HEK293T (cell line): ENCODE data around the gene KANK3.

Source experiments
- CTCF ChIA-PET: fragments of 350-600 bp; formaldehyde crosslinking; extraction: SDS; loops from one replicate; lab custom pipeline; 2021; ENCODE audit warnings: antibody characterized with exemption, inconsistent platforms; lab: Yijun Ruan, JAX
- POLR2A ChIA-PET: fragments of 350-600 bp; formaldehyde crosslinking; extraction: SDS; loops from one replicate; lab custom pipeline; 2020; ENCODE audit warnings: antibody characterized with exemption, inconsistent platforms; lab: Yijun Ruan, JAX
- DNase-seq: peaks from one replicate; pipeline ENCODE4 v3.0.0; 2012; ENCODE audit warnings: mixed read lengths; ENCODE audit errors: extremely low spot score
- ARNT ChIP-seq: fragments of 450-650 bp; IDR thresholded peaks from 2 replicates; pipeline ENCODE4 v1.6.1; 2017; ENCODE audit warnings: mild to moderate bottlenecking
- BHLHE40 ChIP-seq: fragments of 450-650 bp; IDR thresholded peaks from 2 replicates; pipeline ENCODE4 v1.6.1; 2016; ENCODE audit warnings: mild to moderate bottlenecking, moderate library complexity, borderline replicate concordance
- CTBP1 ChIP-seq: fragments of 450-650 bp; IDR thresholded peaks from 2 replicates; pipeline ENCODE4 v1.6.1; 2016; ENCODE audit warnings: borderline replicate concordance
- ELF4 ChIP-seq: fragments of 450-650 bp; IDR thresholded peaks from 2 replicates; pipeline ENCODE4 v1.6.1; 2017; ENCODE audit warnings: antibody characterized with exemption
- FOXA1 ChIP-seq: fragments of 450-650 bp; IDR thresholded peaks from 2 replicates; pipeline ENCODE4 v1.6.1; 2016; ENCODE audit warnings: mild to moderate bottlenecking
- FOXK2 ChIP-seq: fragments of 450-650 bp; IDR thresholded peaks from 2 replicates; pipeline ENCODE4 v1.6.1; 2016; ENCODE audit warnings: mild to moderate bottlenecking
- FOXM1 ChIP-seq: fragments of 450-650 bp; IDR thresholded peaks from 2 replicates; pipeline ENCODE4 v1.6.1; 2017; ENCODE audit warnings: mild to moderate bottlenecking, borderline replicate concordance
- HDGF ChIP-seq: fragments of 450-650 bp; IDR thresholded peaks from 2 replicates; pipeline ENCODE4 v1.6.1; 2017; ENCODE audit warnings: antibody characterized with exemption, borderline replicate concordance
- L3MBTL2 ChIP-seq: fragments of 450-650 bp; conservative IDR thresholded peaks from 2 replicates; pipeline ENCODE4 v1.6.1; 2016; ENCODE audit warnings: mild to moderate bottlenecking
- LEF1 ChIP-seq: fragments of 450-650 bp; IDR thresholded peaks from 2 replicates; pipeline ENCODE4 v1.6.1; 2017; ENCODE audit warnings: mild to moderate bottlenecking, borderline replicate concordance
- NFRKB ChIP-seq: fragments of 450-650 bp; IDR thresholded peaks from 2 replicates; pipeline ENCODE4 v1.6.1; 2016; ENCODE audit warnings: mild to moderate bottlenecking, moderate library complexity
- PKNOX1 ChIP-seq: fragments of 450-650 bp; IDR thresholded peaks from 2 replicates; pipeline ENCODE4 v1.6.1; 2016
- SP1 ChIP-seq: fragments of 450-650 bp; IDR thresholded peaks from 2 replicates; pipeline ENCODE4 v1.6.1; 2017
- SUZ12 ChIP-seq: fragments of 450-650 bp; IDR thresholded peaks from 2 replicates; pipeline ENCODE4 v1.6.1; 2016; ENCODE audit warnings: mild to moderate bottlenecking
- TARDBP ChIP-seq: fragments of 450-650 bp; IDR thresholded peaks from 2 replicates; pipeline ENCODE4 v1.6.1; 2016
- ZNF384 ChIP-seq: fragments of 450-650 bp; IDR thresholded peaks from 2 replicates; pipeline ENCODE4 v1.6.1; 2016

The KANK3 gene

GRCh38 chr19:8373867-8374813 is 31.1 kb upstream of the KANK3 start:
- DNase-seq: no peak
- ChIA-PET CTCF (no interaction called here), POLR2A (no interaction called here)
- no peak for TF ChIP-seq BHLHE40
- no peak for TF ChIP-seq SUZ12
- no peak for TF ChIP-seq FOXM1
- TF ChIP-seq ELF4: no peak
- no peak for TF ChIP-seq NFRKB
- TF ChIP-seq HDGF: no peak
- no peak for TF ChIP-seq L3MBTL2
- no peak for TF ChIP-seq ZNF384
- no peak for TF ChIP-seq TARDBP
- TF ChIP-seq LEF1: no peak
- no peak for TF ChIP-seq FOXA1
- TF ChIP-seq CTBP1: no peak
- no peak for TF ChIP-seq SP1
- TF ChIP-seq PKNOX1: no peak
- TF ChIP-seq ARNT: no peak
- no peak for TF ChIP-seq FOXK2

- POLR2A ChIA-PET: no interaction called here
- CTCF ChIA-PET: interaction anchor here (0.6 kb wide), 1 partner anchor 347 kb away, joined by 3 read pairs; no protein-coding TSS in a partner anchor
These were observed 28.1 kb upstream of the KANK3 start for GRCh38 chr19:8371011-8371804.

DNA sequence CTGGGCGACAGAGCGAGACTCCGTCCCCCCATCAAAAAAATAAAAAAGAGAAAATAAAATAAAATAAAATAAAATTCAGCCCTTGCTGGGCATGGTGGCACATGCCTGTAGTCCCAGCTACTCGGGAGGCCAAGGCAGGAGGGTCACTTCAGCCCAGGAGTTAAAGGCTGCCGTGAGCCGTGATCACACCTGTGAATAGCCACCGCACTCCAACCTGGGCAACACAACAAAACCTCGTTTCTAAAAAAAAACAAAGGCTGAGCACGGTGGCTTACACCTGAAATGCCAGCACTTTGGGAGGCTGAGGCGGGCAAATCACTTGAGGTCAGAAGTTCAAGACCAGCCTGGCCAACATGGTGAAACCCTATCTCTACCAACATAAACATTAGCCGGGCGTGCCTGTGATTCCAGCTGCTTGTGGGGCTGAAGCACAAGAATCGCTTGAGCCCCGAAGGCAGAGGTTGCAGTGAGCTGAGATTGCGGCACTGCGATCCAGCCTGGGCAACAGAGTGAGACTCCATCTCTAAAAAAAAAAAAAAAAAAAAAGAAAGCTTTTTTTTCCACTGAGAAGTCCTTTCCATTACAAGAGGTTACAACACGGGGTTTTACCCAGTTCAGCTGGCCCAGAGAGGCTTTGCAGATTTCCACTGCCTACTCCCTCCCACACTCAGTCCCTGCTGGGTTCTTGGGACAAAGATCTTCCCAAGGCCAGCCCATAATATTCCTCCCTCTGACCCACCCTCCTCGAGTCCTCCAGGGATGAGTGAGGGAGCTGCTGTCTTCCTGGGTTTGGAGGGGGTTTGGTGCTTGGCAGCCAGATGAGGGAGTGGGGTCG is 27.3 kb upstream of the KANK3 start:
- DNase-seq: no peak
- TF ChIP-seq ZNF384: 0 out of 2 replicates have a peak, but pooled peaks have one; percentile 20
- no peak for TF ChIP-seq FOXA1
- CTCF ChIA-PET: interaction anchor here (0.6 kb wide), 1 partner anchor 346 kb away, joined by 3 read pairs; no protein-coding TSS in a partner anchor
- POLR2A ChIA-PET: interaction anchor here (0.6 to 0.7 kb wide), 2 partner anchors 8 to 20 kb away, joined by 3 read pairs; partner anchors contain the start of gene RAB11B

More at GRCh38 chr19:8371011-8371804, 28.1 kb upstream of the KANK3 start:
- TF ChIP-seq PKNOX1: no peak
- TF ChIP-seq ARNT: no peak
- TF ChIP-seq FOXA1: no peak
- no peak for TF ChIP-seq ELF4
- no peak for TF ChIP-seq NFRKB
- TF ChIP-seq L3MBTL2: no peak
- DNase-seq: no peak

DNA sequence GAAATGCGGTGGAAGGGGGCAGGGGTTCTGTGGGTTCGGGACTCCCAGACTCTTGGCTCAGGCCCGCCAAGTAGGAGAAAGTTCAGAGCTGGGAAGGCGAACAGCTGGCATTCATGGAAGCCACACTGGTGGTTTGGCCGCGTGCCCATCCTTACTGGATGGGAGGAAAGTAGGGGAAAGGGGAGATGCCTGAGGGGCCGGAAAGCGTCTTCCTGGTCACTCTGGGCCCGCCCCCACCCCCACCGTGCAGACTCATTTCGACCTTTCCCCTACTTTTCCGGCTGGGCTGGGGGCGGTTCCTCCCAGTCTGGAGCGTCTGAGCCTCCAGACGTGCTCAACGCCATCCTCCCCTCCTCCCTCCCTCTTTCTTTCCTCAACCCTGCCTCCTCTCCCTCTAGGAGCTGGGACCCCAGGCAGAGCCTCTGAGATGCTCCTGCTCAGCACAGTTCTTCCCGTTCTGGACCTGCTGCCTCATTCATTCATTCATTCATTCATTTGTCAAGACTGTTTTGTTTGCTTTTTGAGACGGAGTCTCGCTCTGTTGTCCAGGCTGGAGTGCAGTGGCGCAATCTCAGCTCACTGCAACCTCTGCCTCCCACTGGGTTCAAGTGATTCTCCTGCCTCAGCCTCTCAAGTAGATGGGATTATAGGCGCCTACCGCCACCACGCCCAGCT is 24.4 kb upstream of the KANK3 start:
- CTCF ChIA-PET: interaction anchor here (0.6 to 1.3 kb wide), 2 partner anchors 13 to 112 kb away, joined by 4 to 5 read pairs; no protein-coding TSS in a partner anchor
- POLR2A ChIA-PET: interaction anchor here (1.4 kb wide), 1 partner anchor 23 kb away, joined by 4 read pairs; the partner anchor contains the start of gene RAB11B
- TF ChIP-seq FOXK2: no peak
- TF ChIP-seq SP1: no peak
- TF ChIP-seq LEF1: no peak
- TF ChIP-seq FOXM1: no peak
- no peak for TF ChIP-seq TARDBP
- peak; percentile 45 for DNase-seq

GRCh38 chr19:8366961-8367326 is 23.9 kb upstream of the KANK3 start:
- peak; percentile 5 for DNase-seq
- no peak for TF ChIP-seq L3MBTL2
- TF ChIP-seq TARDBP: no peak
- POLR2A ChIA-PET: interaction anchor here (1.4 kb wide), 1 partner anchor 23 kb away, joined by 4 read pairs; the partner anchor contains the start of gene RAB11B
- CTCF ChIA-PET: interaction anchor here (1.3 kb wide), 1 partner anchor 13 kb away, joined by 5 read pairs; no protein-coding TSS in a partner anchor

DNA sequence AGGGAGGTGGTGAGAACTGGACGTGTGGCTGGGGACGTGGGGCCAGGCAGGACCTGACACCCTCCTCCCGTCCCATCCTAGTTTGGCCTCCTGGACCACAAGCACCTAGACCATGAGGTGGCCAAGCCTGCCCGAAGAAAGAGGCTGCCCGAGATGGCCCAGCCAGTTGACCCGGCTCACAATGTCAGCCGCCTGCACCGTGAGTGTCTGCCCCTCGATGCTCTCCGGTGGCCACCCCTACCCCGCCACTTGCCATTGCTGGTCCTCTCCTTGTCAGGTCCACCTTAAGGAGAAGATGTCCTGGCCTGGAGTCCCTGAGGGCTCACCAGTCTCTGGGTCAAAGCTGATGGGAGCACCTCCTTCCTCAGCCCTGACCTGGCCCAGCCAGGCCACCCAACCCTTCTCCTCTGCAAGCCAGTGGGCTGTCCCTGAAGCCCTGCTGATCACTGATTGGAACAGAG is 23.1 kb upstream of the KANK3 start:
- ChIA-PET POLR2A (interaction anchor here (1.2 kb wide), 1 partner anchor 25 kb away, joined by 3 read pairs; no protein-coding TSS in a partner anchor), CTCF (no interaction called here)
- TF ChIP-seq FOXK2 (no peak), BHLHE40 (no peak), PKNOX1 (no peak), CTBP1 (no peak), SUZ12 (no peak), FOXM1 (no peak), ARNT (no peak), FOXA1 (no peak), TARDBP (no peak), ELF4 (no peak), NFRKB (no peak), ZNF384 (no peak), LEF1 (no peak), HDGF (no peak)
- DNase-seq: no peak
